Measurements from ENCODE around the gene ZP3. TPM values are rescaled to one million over a fixed set of nuclear protein-coding genes. Genes with fewer than 3 reads are reported as not detected.

ZP3 gene
- polyA plus RNA-seq (2013, experiment 1 of 2) = 11.6 TPM
- 8.8 TPM for polyA plus RNA-seq (2013, experiment 2 of 2)

DNA sequence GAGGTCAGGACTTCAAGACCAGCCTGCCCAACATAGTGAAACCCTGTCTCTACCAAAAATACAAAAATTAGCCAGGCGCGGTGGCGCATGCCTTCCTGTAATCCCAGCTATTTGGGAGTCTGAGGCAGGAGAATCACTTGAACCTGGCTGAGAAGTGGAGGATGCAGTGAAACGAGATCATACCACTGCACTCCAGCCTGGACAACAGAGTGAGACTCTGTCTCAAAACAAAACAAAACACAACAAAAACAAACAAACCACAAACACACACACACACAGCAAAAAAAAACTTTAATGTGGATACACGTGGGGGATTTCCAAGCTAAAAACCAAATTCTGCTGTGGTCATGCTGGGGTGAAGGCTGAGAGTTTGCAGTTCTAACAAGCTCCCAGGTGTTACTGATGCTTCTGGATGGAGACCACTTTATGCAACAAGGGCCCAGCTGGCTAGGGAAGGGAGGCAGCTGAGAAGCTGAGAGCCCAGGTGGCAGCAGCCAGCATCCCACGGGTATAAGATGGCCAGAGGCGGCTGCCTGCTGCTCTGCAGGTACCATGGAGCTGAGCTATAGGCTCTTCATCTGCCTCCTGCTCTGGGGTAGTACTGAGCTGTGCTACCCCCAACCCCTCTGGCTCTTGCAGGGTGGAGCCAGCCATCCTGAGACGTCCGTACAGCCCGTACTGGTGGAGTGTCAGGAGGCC lies at the start of gene ZP3:
TSS of gene ZP3 (plus strand) at position 538 of the 699 bp plus-strand sequence. CDS start at position 553, 15 bp downstream.
- H2BK120ac ChIP-seq (ENCODE audit: low read depth, low read length) = no peak within 1 kb of the TSS
- H3K4me3 ChIP-seq (ENCODE audit: low read length in 2 of 2) = no peak within 1 kb of the TSS
- H2BK5ac ChIP-seq (ENCODE audit: low read length) = no peak within 1 kb of the TSS
- no peak for DNase-seq (ENCODE audit: low spot score)
- H4K91ac ChIP-seq (ENCODE audit: low read depth, low read length, poor library complexity) = no peak within 1 kb of the TSS
- no peaks in the 10 kb centered on the region for H3K9me3 ChIP-seq (replicated peaks in 1 of 2; ENCODE audit: control insufficient read depth in 2 of 2, insufficient read depth in 1 of 2, low read depth in 1 of 2, low read length in 2 of 2)
- H2AFZ ChIP-seq (ENCODE audit: low read length) = no peak within 1 kb of the TSS
- no peaks in the 10 kb centered on the region for H3K79me1 ChIP-seq (ENCODE audit: low read depth, low read length)
- WGBS, 2 donors (ENCODE audit: extremely low coverage in 2 of 2, insufficient read length in 2 of 2, insufficient replicate concordance in 1 of 2) = no CpG with 5 or more reads among the region's 10 CpGs
- no peak within 1 kb of the TSS for H3K4me2 ChIP-seq (ENCODE audit: insufficient read depth, low read length, poor library complexity, severe bottlenecking)
- H3K36me3 ChIP-seq (replicated peaks in 1 of 2; ENCODE audit: control insufficient read depth in 2 of 2, insufficient read depth in 2 of 2, low read length in 2 of 2) = no peaks in the 10 kb centered on the region
- H3K23ac ChIP-seq (ENCODE audit: low read depth, low read length, poor library complexity) = peak within 1 kb of the TSS; percentile 96
- no peak within 1 kb of the TSS for H4K8ac ChIP-seq (ENCODE audit: low read depth, low read length)
- peak within 1 kb of the TSS; percentile 48 for H3K18ac ChIP-seq (ENCODE audit: low read length)
- no peak within 1 kb of the TSS for H3K9ac ChIP-seq (ENCODE audit: low read depth, low read length, poor library complexity)
- H3K14ac ChIP-seq (ENCODE audit: low read length) = no peak within 1 kb of the TSS
- no peak within 1 kb of the TSS for H3K4ac ChIP-seq (ENCODE audit: low read length)
- peak within 1 kb of the TSS; percentile 10 for H2BK12ac ChIP-seq (ENCODE audit: low read length)
- peak within 1 kb of the TSS; percentile 38 for H2BK15ac ChIP-seq (ENCODE audit: low read length)
- no peak within 1 kb of the TSS for H3K27ac ChIP-seq (replicated peaks; ENCODE audit: low read length)
- peaks cover 4 to 8% of the 10 kb centered on the region in 2 donors for H3K4me1 ChIP-seq (ENCODE audit: control insufficient read depth in 2 of 2, insufficient read depth in 1 of 2, low read depth in 1 of 2, low read length in 2 of 2)
- H3K27me3 ChIP-seq (ENCODE audit: control insufficient read depth in 3 of 3, insufficient read depth in 3 of 3, low read depth in 1 of 3, low read length in 3 of 3) = peaks cover 0 to 3% (median 0%) of the 10 kb centered on the region in 3 experiments
- H2AK5ac ChIP-seq (ENCODE audit: low read depth, low read length) = peak within 1 kb of the TSS; percentile 83

DNA sequence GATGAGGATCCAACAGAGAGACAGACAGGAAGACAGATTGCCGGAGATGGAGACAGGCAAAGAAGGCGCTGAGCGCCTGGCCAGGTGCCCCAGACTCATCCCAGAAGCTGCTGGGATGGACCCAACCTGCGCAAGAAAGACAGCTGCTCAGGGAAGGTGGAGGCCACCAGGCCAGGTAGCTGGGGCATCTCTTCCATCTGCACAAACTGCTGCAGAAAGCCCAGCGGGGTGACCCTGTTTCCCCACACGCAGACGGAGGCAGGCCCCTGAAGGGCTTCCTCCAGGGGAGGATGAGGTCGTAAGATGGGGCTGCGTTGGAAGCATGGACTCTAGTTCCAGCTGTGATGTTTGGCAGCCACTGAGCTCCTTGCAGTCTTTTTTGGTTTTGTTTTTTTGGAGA lies 49.5 kb upstream of the ZP3 start:
- no peak overlapping the region for H3K4me2 ChIP-seq (ENCODE audit: insufficient read depth, low read length, poor library complexity, severe bottlenecking)
- H2BK15ac ChIP-seq (ENCODE audit: low read length) = no peak overlapping the region
- H3K79me1 ChIP-seq (ENCODE audit: low read depth, low read length) = no peaks in the 10 kb centered on the region
- H4K8ac ChIP-seq (ENCODE audit: low read depth, low read length) = no peak overlapping the region
- H3K4me1 ChIP-seq (ENCODE audit: control insufficient read depth in 2 of 2, insufficient read depth in 1 of 2, low read depth in 1 of 2, low read length in 2 of 2) = peaks cover 0 to 2% of the 10 kb centered on the region in 2 donors
- no peaks in the 10 kb centered on the region for H3K27me3 ChIP-seq (ENCODE audit: control insufficient read depth in 3 of 3, insufficient read depth in 3 of 3, low read depth in 1 of 3, low read length in 3 of 3)
- no peak overlapping the region for H2AK5ac ChIP-seq (ENCODE audit: low read depth, low read length)
- no peak overlapping the region for H2BK120ac ChIP-seq (ENCODE audit: low read depth, low read length)
- no peak overlapping the region for H2AFZ ChIP-seq (ENCODE audit: low read length)
- H3K14ac ChIP-seq (ENCODE audit: low read length) = no peak overlapping the region
- H4K91ac ChIP-seq (ENCODE audit: low read depth, low read length, poor library complexity) = no peak overlapping the region
- H3K4me3 ChIP-seq (ENCODE audit: low read length in 2 of 2) = no peak overlapping the region
- H3K18ac ChIP-seq (ENCODE audit: low read length) = peak overlapping the region; percentile 52
- H3K4ac ChIP-seq (ENCODE audit: low read length) = no peak overlapping the region
- no peaks in the 10 kb centered on the region for H3K36me3 ChIP-seq (replicated peaks in 1 of 2; ENCODE audit: control insufficient read depth in 2 of 2, insufficient read depth in 2 of 2, low read length in 2 of 2)
- DNase-seq (ENCODE audit: low spot score) = no peak
- H2BK5ac ChIP-seq (ENCODE audit: low read length) = no peak overlapping the region
- no peak overlapping the region for H3K9ac ChIP-seq (ENCODE audit: low read depth, low read length, poor library complexity)
- no CpG with 5 or more reads among the region's 9 CpGs for WGBS, 2 donors (ENCODE audit: extremely low coverage in 2 of 2, insufficient read length in 2 of 2, insufficient replicate concordance in 1 of 2)
- no peak overlapping the region for H3K23ac ChIP-seq (ENCODE audit: low read depth, low read length, poor library complexity)
- H3K27ac ChIP-seq (replicated peaks; ENCODE audit: low read length) = no peak overlapping the region
- H2BK12ac ChIP-seq (ENCODE audit: low read length) = no peak overlapping the region
- H3K9me3 ChIP-seq (replicated peaks in 1 of 2; ENCODE audit: control insufficient read depth in 2 of 2, insufficient read depth in 1 of 2, low read depth in 1 of 2, low read length in 2 of 2) = peaks cover 0 to 2% of the 10 kb centered on the region in 2 donors

DNA sequence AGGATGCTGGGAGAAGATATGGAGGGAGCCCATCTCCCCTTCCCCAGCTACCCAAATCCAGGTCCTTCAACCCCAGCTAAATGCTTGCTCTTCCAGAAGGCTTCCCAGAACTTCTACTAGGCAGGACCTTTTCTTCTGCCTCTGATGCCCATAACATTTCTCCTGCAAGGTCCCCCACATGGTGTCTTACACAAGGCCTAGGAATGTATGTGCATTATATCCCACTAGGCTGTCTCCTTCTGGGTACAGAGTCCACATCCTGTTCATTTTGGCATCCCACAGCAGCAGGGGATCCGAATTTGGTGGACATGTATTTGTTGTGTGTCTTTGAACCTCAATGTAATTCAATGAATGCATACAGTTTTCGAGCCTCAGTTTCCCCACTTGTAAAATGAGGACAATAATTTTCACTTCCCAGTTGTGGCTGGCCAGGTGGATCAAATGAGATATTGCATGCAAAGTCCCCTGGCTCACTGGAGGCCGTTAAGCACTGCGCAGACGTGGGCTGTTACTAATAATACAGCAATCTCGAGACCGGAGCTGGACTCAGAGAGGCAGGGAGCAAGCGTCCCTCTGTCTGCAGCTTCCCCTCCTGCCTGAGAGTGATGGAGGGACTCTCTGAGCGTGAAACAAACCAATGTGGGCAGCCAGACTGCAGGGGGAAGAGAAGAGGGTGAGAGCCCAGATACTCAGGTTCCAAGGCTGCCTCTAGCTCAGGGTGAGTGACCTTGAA lies 47.4 kb upstream of the ZP3 start:
- Histone ChIP-seq H3K9ac (ENCODE audit: low read depth, low read length, poor library complexity) (no peak overlapping the region), H4K91ac (ENCODE audit: low read depth, low read length, poor library complexity) (no peak overlapping the region)
- no peak for DNase-seq (ENCODE audit: low spot score)

DNA sequence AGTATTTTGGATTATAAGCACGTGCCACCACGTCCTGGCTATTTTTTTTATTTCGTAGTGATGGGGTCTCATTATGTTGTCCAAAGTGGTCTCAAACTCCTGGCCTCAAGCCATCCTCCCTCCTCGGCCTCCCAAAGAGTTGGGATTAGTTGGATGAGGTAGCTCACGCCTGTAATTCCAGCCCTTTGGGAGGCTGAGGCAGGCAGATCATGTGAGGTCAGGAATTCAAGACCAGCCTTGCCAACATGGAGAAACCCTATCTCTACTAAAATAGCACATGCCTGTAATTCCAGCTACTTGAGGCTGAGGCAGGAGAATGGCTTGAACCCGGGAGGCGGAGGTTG lies 44.2 kb upstream of the ZP3 start:
- no peak overlapping the region for H4K8ac ChIP-seq (ENCODE audit: low read depth, low read length)
- H3K27ac ChIP-seq (replicated peaks; ENCODE audit: low read length) = no peak overlapping the region
- H2AFZ ChIP-seq (ENCODE audit: low read length) = peak overlapping the region; percentile 96
- no peaks in the 10 kb centered on the region for H3K27me3 ChIP-seq (ENCODE audit: control insufficient read depth in 3 of 3, insufficient read depth in 3 of 3, low read depth in 1 of 3, low read length in 3 of 3)
- no peak overlapping the region for H3K4me2 ChIP-seq (ENCODE audit: insufficient read depth, low read length, poor library complexity, severe bottlenecking)
- H2AK5ac ChIP-seq (ENCODE audit: low read depth, low read length) = no peak overlapping the region
- H3K4ac ChIP-seq (ENCODE audit: low read length) = no peak overlapping the region
- no peak overlapping the region for H2BK5ac ChIP-seq (ENCODE audit: low read length)
- DNase-seq (ENCODE audit: low spot score) = no peak
- H3K36me3 ChIP-seq (replicated peaks in 1 of 2; ENCODE audit: control insufficient read depth in 2 of 2, insufficient read depth in 2 of 2, low read length in 2 of 2) = no peaks in the 10 kb centered on the region
- no peak overlapping the region for H3K23ac ChIP-seq (ENCODE audit: low read depth, low read length, poor library complexity)
- H3K4me1 ChIP-seq (ENCODE audit: control insufficient read depth in 2 of 2, insufficient read depth in 1 of 2, low read depth in 1 of 2, low read length in 2 of 2) = peaks cover 0 to 2% of the 10 kb centered on the region in 2 donors
- peak overlapping the region in 1 of 2 donors; percentile 30 for H3K4me3 ChIP-seq (ENCODE audit: low read length in 2 of 2)
- no peak overlapping the region for H2BK12ac ChIP-seq (ENCODE audit: low read length)
- no peaks in the 10 kb centered on the region for H3K79me1 ChIP-seq (ENCODE audit: low read depth, low read length)
- H3K9me3 ChIP-seq (replicated peaks in 1 of 2; ENCODE audit: control insufficient read depth in 2 of 2, insufficient read depth in 1 of 2, low read depth in 1 of 2, low read length in 2 of 2) = no peaks in the 10 kb centered on the region
- H4K91ac ChIP-seq (ENCODE audit: low read depth, low read length, poor library complexity) = no peak overlapping the region
- H2BK15ac ChIP-seq (ENCODE audit: low read length) = no peak overlapping the region
- no peak overlapping the region for H3K18ac ChIP-seq (ENCODE audit: low read length)
- WGBS, 2 donors (ENCODE audit: extremely low coverage in 2 of 2, insufficient read length in 2 of 2, insufficient replicate concordance in 1 of 2) = no CpG with 5 or more reads among the region's 7 CpGs
- H3K14ac ChIP-seq (ENCODE audit: low read length) = no peak overlapping the region
- no peak overlapping the region for H2BK120ac ChIP-seq (ENCODE audit: low read depth, low read length)
- H3K9ac ChIP-seq (ENCODE audit: low read depth, low read length, poor library complexity) = no peak overlapping the region

More for the DNA sequence above, 47.4 kb upstream of the ZP3 start:
- Histone ChIP-seq H2BK12ac (ENCODE audit: low read length) (no peak overlapping the region), H3K36me3 (replicated peaks in 1 of 2; ENCODE audit: control insufficient read depth in 2 of 2, insufficient read depth in 2 of 2, low read length in 2 of 2) (no peaks in the 10 kb centered on the region), H3K79me1 (ENCODE audit: low read depth, low read length) (no peaks in the 10 kb centered on the region), H3K4me1 (ENCODE audit: control insufficient read depth in 2 of 2, insufficient read depth in 1 of 2, low read depth in 1 of 2, low read length in 2 of 2) (peaks cover 0 to 2% of the 10 kb centered on the region in 2 donors), H3K18ac (ENCODE audit: low read length) (no peak overlapping the region), H3K27me3 (ENCODE audit: control insufficient read depth in 3 of 3, insufficient read depth in 3 of 3, low read depth in 1 of 3, low read length in 3 of 3) (no peaks in the 10 kb centered on the region), H4K8ac (ENCODE audit: low read depth, low read length) (no peak overlapping the region), H3K23ac (ENCODE audit: low read depth, low read length, poor library complexity) (no peak overlapping the region), H3K27ac (replicated peaks; ENCODE audit: low read length) (no peak overlapping the region), H3K9me3 (replicated peaks in 1 of 2; ENCODE audit: control insufficient read depth in 2 of 2, insufficient read depth in 1 of 2, low read depth in 1 of 2, low read length in 2 of 2) (no peaks in the 10 kb centered on the region), H3K4ac (ENCODE audit: low read length) (no peak overlapping the region), H2BK5ac (ENCODE audit: low read length) (no peak overlapping the region), H3K4me3 (ENCODE audit: low read length in 2 of 2) (no peak overlapping the region), H3K4me2 (ENCODE audit: insufficient read depth, low read length, poor library complexity, severe bottlenecking) (no peak overlapping the region), H2BK15ac (ENCODE audit: low read length) (no peak overlapping the region), H2AK5ac (ENCODE audit: low read depth, low read length) (no peak overlapping the region), H2AFZ (ENCODE audit: low read length) (peak overlapping the region; percentile 67), H3K14ac (ENCODE audit: low read length) (no peak overlapping the region), H2BK120ac (ENCODE audit: low read depth, low read length) (no peak overlapping the region)
- no CpG with 5 or more reads among the region's 9 CpGs for WGBS, 2 donors (ENCODE audit: extremely low coverage in 2 of 2, insufficient read length in 2 of 2, insufficient replicate concordance in 1 of 2)
